Ectodermal cell (in vitro differentiated cells): Measurements from ENCODE around the gene SLC25A13.
"Not testable (repeated sequence)": the region's sequence is repeated elsewhere in the genome, so short reads cannot be mapped to it uniquely, and the experiment has no call there.

Experiments
- H3K27ac ChIP-seq: 2 replicates; pipeline ENCODE4 v1.7.0; 2013; ENCODE audit warnings: mild to moderate bottlenecking, low read depth, low read length; ENCODE audit not compliant: insufficient read depth, poor library complexity, severe bottlenecking
- H3K27me3 ChIP-seq: 2 replicates; pipeline ENCODE4 v1.7.0; 2013; ENCODE audit warnings: mild to moderate bottlenecking, low read length; ENCODE audit not compliant: insufficient read depth, control insufficient read depth, poor library complexity, severe bottlenecking
- H3K36me3 ChIP-seq: one replicate; pipeline ENCODE4 v1.7.0; 2013; ENCODE audit warnings: low read length; ENCODE audit not compliant: control insufficient read depth, insufficient read depth
- H3K4me1 ChIP-seq: one replicate; pipeline ENCODE4 v1.7.0; 2013; ENCODE audit warnings: low read length; ENCODE audit not compliant: control insufficient read depth, insufficient read depth
- H3K4me3 ChIP-seq: 2 replicates; pipeline ENCODE4 v1.7.0; 2013; ENCODE audit warnings: low read depth, low read length, control low read depth; ENCODE audit not compliant: insufficient read depth
- H3K9me3 ChIP-seq: 2 replicates; pipeline ENCODE4 v1.7.0; 2013; ENCODE audit warnings: mild to moderate bottlenecking, low read length, moderate library complexity; ENCODE audit not compliant: control insufficient read depth
- WGBS, 2 experiments: methylation state at CpG; one replicate each; pipeline ENCODE4 v1.1.7; 2013; ENCODE audit warnings: missing lambda C conversion rate in 2 of 2; 5-methylcytosine and 5-hydroxymethylcytosine counted together

SLC25A13 gene

DNA sequence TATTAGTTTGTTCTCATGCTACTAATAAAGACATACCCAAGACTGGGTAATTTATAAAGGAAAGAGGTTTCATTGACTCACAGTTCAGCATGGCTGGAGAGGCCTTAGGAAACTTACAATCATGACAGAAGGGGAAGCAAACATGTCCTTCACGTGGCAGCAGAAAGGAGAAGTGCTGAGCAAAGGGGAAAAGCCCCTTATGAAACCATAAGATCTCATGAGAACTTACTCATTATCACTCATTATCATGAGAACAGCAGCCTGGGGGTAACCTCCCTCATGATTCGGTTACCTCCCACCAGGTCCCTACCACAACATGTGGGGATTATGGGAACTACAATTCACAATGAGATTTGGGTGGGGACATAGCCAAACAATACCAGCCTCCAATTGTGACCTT is 4.9 kb upstream of the SLC25A13 start:
- WGBS, 2 experiments, result 94 to 96% methylated on average over 2 of the region's 2 CpGs

DNA sequence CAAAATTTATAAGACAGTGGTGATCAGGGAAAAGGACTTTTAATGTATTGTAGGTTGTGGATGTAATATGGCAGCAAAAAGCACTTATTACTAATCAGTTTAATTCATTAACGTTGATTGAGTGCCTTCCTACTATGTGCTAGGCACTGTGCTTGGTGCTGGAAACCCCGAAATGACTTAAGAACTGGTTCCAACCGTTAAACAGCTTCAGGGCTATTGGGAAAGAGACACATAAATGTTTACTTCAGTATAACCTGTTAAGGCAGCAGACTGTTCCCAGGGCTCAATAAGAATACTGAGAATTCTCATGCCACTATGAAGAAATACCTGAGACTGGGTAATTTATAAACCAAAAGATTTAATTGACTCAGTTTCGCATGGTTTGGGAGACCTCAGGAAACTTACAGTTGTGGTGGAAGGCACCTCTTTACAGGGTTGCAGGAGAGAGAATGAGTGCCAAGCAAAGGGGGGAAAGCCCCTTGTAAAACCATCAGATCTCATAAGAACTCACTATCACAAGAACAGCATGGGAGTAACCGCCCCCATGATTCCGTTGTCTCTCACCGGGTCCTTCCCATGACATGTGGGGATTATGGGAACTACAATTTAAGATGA is 1.1 kb upstream of the SLC25A13 start:
- no peaks in the 10 kb centered on the region for H3K4me1 ChIP-seq
- no peaks in the 10 kb centered on the region for H3K9me3 ChIP-seq
- no peak overlapping the region for H3K27ac ChIP-seq
- H3K27me3 ChIP-seq, result no peaks in the 10 kb centered on the region
- no peaks in the 10 kb centered on the region for H3K36me3 ChIP-seq
- no peak overlapping the region for H3K4me3 ChIP-seq
- WGBS, 2 experiments, result 97% methylated on average over 7 of the region's 7 CpGs

More for the DNA sequence above, 4.9 kb upstream of the SLC25A13 start:
- not testable (repeated sequence) for H3K27ac ChIP-seq, H3K36me3 ChIP-seq, H3K4me1 ChIP-seq, H3K9me3 ChIP-seq, H3K4me3 ChIP-seq, H3K27me3 ChIP-seq

DNA sequence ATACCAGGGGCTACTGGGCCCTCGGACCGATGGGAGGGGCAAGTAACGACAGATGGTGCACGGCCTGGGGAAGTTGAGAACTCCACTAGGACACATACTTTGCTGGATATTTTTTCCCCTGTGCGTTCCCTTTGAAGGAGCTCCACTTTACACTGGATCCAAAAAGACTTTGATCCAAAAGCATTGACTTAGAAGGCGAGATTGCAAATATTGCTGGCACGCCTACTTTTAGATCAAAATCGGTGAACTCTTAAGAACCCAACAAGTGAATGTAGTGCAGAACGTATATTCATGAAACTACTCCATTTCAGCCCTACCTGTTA is 436 bp upstream of the SLC25A13 start:
- Histone ChIP-seq H3K4me1 (no peaks in the 10 kb centered on the region), H3K27me3 (no peaks in the 10 kb centered on the region), H3K27ac (no peak overlapping the region), H3K36me3 (no peaks in the 10 kb centered on the region), H3K9me3 (no peaks in the 10 kb centered on the region), H3K4me3 (peak overlapping the region; percentile 86)
- 45 to 46% methylated on average over 9 of the region's 9 CpGs for WGBS, 2 experiments

DNA sequence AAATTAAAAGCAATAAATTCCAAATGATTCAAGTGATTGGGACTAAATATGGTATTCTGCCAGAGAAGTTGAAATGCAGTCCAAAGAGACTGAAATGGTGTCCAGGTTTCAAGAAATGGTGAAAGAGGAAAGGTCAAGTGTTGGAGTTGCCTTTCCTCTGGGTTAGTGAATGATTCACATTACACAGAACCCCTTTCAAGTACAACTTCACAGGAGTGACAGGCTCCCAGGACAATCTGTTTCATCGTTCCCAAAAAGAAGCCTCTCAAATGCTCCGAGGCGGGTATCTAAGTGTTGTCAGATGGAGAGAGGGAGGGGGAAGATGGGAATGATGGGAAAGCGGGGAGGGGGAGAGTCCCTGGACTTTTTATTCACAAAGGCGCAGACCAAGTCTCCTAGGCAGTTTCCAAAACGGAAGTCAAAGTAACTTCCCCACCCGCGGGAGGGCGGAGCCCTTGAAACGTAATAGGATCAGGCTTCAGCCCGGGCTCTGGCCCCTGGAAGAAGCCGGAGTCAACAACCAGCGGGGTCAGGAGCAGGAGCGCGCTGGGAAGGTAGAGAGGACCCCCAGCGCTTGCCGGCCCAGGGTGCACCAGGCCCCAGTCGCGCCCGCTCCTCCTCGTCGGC is 754 bp downstream of the SLC25A13 start:
- 0% methylated on average over 22 of the region's 22 CpGs for WGBS, 2 experiments
- peak overlapping the region; percentile 85 for H3K27ac ChIP-seq
- no peaks in the 10 kb centered on the region for H3K4me1 ChIP-seq

DNA sequence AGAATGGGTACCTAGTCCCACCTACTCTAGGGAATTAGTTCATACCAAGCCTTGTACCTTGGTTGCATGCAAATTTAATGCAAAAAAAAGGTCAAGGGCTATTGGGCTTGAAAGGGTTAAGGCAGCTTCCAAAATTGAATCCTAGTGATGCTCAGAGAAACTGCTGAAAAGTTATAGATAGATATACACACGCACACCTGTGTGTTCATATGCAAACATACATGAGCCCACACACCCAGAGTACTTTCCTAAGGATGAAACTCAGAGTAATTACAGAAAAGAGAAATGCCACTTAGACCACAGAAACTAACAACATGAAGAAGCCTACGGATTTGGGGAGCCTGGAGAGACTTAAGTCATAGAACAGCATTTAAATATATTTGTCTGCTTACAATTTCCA is 1.5 kb downstream of the SLC25A13 start:
- 83% methylated on average over 2 of the region's 2 CpGs; no CpG with 5 or more reads in 1 of the 2 experiments for WGBS, 2 experiments

More for the DNA sequence above, 754 bp downstream of the SLC25A13 start:
- H3K4me3 ChIP-seq, result peak overlapping the region; percentile 86
- no peaks in the 10 kb centered on the region for H3K36me3 ChIP-seq
- H3K9me3 ChIP-seq, result no peaks in the 10 kb centered on the region
- no peaks in the 10 kb centered on the region for H3K27me3 ChIP-seq

DNA sequence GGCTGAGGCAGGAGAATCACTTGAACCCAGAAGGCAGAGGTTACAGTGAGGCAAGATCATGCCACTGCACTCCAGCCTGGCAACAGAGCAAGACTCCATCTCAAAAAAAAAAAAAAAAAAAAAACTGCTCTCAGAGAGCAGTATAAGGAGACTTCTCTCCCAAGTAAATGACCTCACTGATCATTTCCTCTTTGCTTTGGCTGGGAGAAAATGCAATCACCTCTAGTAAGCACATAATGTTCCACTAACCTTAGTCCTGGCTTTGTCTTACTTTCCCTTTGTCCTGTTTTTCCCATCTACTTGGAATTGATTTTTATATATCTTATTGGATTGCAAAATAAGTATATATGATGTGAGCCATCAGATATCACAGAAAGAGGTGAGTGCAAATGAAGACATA is 2.5 kb downstream of the SLC25A13 start:
- Histone ChIP-seq H3K4me1 (no peaks in the 10 kb centered on the region), H3K9me3 (no peaks in the 10 kb centered on the region), H3K4me3 (no peak overlapping the region), H3K36me3 (no peaks in the 10 kb centered on the region), H3K27me3 (no peaks in the 10 kb centered on the region), H3K27ac (no peak overlapping the region)

More for the DNA sequence above, 1.5 kb downstream of the SLC25A13 start:
- Histone ChIP-seq H3K9me3 (no peaks in the 10 kb centered on the region), H3K4me1 (no peaks in the 10 kb centered on the region), H3K36me3 (no peaks in the 10 kb centered on the region), H3K4me3 (no peak overlapping the region), H3K27ac (no peak overlapping the region), H3K27me3 (no peaks in the 10 kb centered on the region)

DNA sequence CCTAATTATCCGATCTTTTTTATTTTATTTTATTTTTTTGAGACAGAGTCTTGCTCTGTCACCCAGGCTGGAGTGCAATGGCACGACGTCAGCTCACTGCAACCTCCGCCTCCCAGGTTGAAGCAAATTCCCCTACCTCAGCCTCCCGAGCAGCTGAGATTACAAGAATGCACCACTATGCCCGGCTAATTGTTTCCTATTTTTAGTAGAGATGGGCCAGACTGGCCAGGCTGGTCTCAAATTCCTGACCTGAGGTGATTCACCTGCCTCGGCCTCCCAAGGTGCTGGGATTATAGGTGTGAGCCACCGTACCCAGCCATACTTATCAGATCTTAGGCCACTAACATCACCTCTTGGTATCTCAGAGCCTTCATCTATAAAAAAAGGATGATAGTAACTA is 4.9 kb downstream of the SLC25A13 start:
- Histone ChIP-seq H3K36me3 (no peaks in the 10 kb centered on the region), H3K9me3 (no peaks in the 10 kb centered on the region), H3K4me1 (no peaks in the 10 kb centered on the region), H3K27me3 (no peaks in the 10 kb centered on the region), H3K27ac (no peak overlapping the region), H3K4me3 (no peak overlapping the region)
- 86 to 87% methylated on average over 8 of the region's 8 CpGs for WGBS, 2 experiments

DNA sequence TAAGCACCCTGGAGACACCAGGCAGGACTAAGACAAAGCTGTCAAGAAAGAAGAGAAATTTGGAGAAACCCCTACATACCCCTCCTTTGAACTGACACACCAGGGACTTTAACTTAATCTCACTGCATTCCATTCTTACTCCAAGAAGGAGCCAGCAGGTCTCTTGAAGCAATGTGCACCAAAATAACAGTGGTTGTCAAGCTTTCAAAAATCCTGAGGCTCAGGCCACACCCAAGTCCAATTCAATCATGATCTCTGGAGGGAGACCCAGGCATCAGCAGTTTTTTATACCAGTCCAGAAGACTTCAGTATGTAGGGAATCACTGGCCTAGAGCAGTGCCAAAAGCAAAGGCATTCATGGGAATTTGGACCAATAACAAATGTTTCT is 6.8 kb downstream of the SLC25A13 start:
- no peak overlapping the region for H3K4me3 ChIP-seq
- H3K9me3 ChIP-seq, result no peaks in the 10 kb centered on the region
- H3K27me3 ChIP-seq, result no peaks in the 10 kb centered on the region
- H3K4me1 ChIP-seq, result no peaks in the 10 kb centered on the region
- H3K36me3 ChIP-seq, result no peaks in the 10 kb centered on the region
- no peak overlapping the region for H3K27ac ChIP-seq

DNA sequence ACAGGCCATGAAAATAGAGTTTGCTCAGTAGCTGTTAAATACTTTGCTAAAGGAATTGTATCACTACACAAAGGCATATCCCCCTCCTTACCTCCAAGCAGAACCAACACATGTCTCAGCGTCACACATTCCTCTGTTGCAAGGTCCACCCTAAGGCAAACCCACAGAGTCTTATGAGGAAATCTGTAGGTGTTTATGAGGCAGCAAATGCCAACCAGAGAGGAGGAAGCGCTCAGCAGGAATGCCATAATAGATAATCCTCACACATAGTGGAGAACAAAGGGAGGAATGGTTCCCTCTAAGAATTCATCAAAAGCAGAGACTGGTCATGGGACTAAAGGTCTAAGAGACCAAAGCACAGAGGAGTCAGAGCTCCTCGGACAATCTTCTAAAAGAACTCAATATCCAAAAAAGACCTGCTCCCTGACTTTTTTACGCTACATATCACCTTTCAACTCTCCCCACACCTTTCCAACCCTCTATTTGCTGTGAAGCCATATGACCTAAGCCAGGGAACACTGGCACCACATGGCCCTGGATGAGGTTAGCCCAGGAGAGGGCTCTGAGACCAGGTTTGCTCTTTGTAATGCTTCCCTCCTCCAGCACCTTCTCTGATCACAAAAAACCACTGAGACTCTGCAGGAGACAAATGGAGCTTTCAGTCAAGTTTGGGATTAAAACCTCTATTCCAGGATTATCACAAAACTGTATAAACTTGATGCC is 7.3 kb downstream of the SLC25A13 start:
- Histone ChIP-seq H3K27ac (no peak overlapping the region), H3K4me1 (no peaks in the 10 kb centered on the region), H3K9me3 (no peaks in the 10 kb centered on the region), H3K36me3 (no peaks in the 10 kb centered on the region), H3K4me3 (no peak overlapping the region), H3K27me3 (no peaks in the 10 kb centered on the region)
- 88 to 93% methylated on average over 3 to 4 of the region's 4 CpGs for WGBS, 2 experiments

DNA sequence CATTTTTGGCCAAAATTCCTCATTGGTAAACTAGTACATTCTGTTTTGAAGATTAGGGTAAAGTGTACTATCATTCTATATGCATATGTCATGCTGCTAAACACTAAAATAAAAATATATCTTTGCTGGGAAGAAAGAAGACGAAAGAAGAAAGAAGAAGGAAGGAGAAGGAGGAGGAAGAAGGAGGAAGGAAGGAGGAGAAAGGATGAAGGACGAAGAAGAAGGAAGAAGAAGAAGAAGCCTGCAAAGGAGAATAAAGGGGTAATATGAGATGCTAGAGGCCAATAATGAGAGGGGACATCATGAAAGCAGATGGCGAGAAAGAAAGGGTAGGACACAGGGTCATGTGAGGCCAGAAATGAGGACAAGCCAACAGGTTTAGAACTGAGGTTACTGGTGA is 8.0 kb downstream of the SLC25A13 start:
- Histone ChIP-seq H3K9me3 (no peaks in the 10 kb centered on the region), H3K36me3 (no peaks in the 10 kb centered on the region), H3K27me3 (no peaks in the 10 kb centered on the region), H3K4me1 (no peaks in the 10 kb centered on the region), H3K27ac (no peak overlapping the region), H3K4me3 (no peak overlapping the region)
- 91 to 92% methylated on average over 3 of the region's 3 CpGs for WGBS, 2 experiments
